Esophagus squamous epithelium (tissue), 4 donors: Measurements from ENCODE around the gene MTOR.

ENCODE experiments used
- CTCF ChIP-seq, 6 experiments: fragments of 450-650 bp in 4 of 6; fragments of 200-600 bp in 2 of 6; sonication (generic) in 2 of 6; IDR thresholded peaks; one replicate each; pipeline ENCODE4 v1.5.1; 2016 to 2019; ENCODE audit warnings: antibody characterized with exemption in 6 of 6, mild to moderate bottlenecking in 4 of 6, moderate library complexity in 4 of 6
- POLR2A ChIP-seq, 4 donors: fragments of 450-650 bp; IDR thresholded peaks; one replicate each; pipeline ENCODE4 v1.6.1; 2017; ENCODE audit warnings: antibody characterized with exemption in 4 of 4, mild to moderate bottlenecking in 4 of 4, moderate library complexity in 3 of 4

GRCh38 chr1:11114966-11115365, 147.4 kb downstream of the MTOR start:
- TF ChIP-seq CTCF (IDR thresholded peaks at IDR 0.05) (no peak), POLR2A (IDR thresholded peaks at IDR 0.05) (no peak)
